GM12892 (cell line): ENCODE results near the gene SHANK3.

ENCODE experiments used
- POLR2A ChIP-seq: IDR thresholded peaks from 2 replicates; pipeline ENCODE4 v1.6.1; 2011; ENCODE audit warnings: low read depth, low read length, control low read depth
- POLR2AphosphoS5 ChIP-seq: IDR thresholded peaks from 2 replicates; pipeline ENCODE4 v1.6.1; 2011; ENCODE audit warnings: low read depth, low read length, control low read depth
- TAF1 ChIP-seq: IDR thresholded peaks from 2 replicates; pipeline ENCODE4 v1.6.1; 2011; ENCODE audit warnings: low read depth, mild to moderate bottlenecking, control low read depth, low read length, borderline replicate concordance

DNA sequence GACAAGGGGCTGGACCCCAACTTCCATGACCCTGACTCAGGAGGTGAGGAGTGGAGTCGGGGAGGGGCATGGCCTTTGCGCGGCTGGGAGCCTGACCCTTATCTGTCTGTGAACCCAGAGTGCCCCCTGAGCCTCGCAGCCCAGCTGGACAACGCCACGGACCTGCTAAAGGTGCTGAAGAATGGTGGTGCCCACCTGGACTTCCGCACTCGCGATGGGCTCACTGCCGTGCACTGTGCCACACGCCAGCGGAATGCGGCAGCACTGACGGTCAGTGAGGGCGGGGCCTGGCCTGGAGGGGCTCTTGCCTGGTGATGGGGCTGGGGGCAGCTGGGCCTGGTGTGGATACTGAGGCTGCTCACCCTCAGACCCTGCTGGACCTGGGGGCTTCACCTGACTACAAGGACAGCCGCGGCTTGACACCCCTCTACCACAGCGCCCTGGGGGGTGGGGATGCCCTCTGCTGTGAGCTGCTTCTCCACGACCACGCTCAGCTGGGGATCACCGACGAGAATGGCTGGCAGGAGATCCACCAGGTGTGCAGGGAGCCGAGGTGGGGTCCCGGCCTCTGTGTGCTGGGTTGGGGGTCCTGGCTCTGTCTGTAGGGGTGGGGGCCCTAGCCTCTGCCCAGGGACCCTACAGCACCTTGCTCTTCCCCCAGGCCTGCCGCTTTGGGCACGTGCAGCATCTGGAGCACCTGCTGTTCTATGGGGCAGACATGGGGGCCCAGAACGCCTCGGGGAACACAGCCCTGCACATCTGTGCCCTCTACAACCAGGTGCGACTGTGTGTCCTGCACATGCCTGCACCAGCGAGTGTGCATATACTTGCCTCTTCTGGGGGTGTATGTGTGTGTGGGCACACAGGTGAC lies 6.3 kb downstream of the SHANK3 start:
- TF ChIP-seq POLR2A = no peak
- no peak for TF ChIP-seq POLR2AphosphoS5
- no peak for TF ChIP-seq TAF1
